T-helper 2 cell treated with Interferon-gamma antibody and Interleukin-4, amounts not matched to agents 100 ng/mL and 5 ng/mL, for 36 hours (primary cell): Measurements from ENCODE around the gene NFE2L3. TPM values are rescaled to one million over a fixed set of nuclear protein-coding genes. Genes with fewer than 3 reads are reported as not detected.
"Not testable (repeated sequence)": the region's sequence is repeated elsewhere in the genome, so short reads cannot be mapped to it uniquely, and the experiment has no call there.

Experiments used
- intact Hi-C: fragments of 100-400 bp; cut with micrococcal nuclease; formaldehyde crosslinking; loops from one replicate; pipeline ENCODE4 v1.15.1; 2023
- total RNA-seq: library from RNA; stranded (reverse); gene quantifications from 2 replicates; pipeline ENCODE4 v1.2.3, GENCODE V29; 2022

Gene NFE2L3
- total RNA-seq, 1 donor from 2014 or later = 26.4 TPM

DNA sequence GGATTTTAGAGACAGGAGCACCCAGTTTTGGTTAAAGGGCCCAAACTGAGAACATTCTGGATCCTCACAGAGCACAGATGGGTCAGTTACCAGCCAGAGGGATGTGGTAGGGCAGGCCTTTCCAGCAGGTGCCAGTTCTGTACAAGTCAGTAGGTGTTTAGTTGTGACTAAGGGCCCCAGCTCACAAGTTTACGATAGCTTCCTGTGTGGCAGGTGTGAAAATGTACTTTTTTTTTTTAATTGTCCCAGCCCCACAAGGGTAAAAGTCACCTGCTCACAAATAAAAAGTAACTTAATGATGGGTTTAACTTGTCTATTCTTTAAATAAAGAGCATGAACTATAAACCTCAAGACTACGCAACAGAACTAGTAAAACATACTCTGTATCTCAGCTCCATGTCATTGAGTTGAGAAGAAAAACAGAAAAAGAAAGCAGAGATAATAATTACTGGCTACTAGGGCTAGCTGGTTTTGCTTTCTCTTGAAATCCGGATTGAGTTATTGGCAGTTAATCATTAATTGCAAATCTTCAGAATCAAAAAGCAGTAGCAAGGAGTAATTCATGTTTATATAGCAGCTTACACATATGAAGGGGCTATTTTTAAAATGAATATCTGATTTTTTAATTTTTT is 15.4 kb downstream of the NFE2L3 start:
- intact Hi-C loops = no loop called here

DNA sequence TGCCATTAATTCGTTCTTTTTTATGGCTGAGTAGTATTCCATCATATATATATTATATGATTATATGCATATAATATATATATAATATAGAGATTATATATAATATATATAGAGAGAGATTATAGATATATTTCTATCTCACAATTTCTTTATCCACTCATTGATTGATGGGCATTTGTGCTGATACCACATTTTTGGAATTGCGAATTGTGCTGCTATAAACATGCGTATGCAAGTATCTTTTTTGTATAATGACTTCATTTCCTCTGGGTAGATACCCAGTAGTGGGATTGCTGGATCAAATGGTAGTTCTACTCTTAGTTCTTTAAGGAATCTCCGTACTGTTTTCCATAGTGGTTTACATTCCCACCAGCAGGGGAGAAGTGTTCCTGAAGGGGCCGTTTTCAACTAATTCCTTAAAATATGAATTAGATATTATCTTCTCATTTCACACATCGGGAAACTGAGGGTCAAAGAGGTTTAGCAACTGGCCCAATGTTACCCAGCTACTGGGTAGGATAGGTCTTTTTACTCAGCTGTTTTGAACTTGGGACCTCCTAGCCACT is 16.5 kb downstream of the NFE2L3 start:
- intact Hi-C loops = no loop called here

DNA sequence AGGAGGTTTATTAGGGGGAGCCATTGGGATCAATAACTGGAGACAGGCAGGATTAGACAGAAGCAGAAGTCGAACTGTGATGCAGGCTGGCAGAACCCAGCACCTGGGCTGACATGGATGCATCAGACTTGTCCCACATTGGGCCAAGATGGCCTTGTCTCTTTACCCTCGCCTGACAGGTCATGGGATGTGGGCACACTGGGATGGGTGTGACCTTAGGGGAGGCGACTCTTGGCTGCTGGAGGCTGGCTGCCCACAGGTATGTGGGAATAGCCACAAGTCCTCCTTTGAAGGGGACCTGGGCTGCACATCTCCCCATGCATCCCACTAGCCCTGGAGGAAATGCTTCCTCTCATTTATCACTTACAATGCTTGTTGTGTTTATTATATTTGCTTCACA is 17.3 kb downstream of the NFE2L3 start:
- intact Hi-C loops = no loop called here

DNA sequence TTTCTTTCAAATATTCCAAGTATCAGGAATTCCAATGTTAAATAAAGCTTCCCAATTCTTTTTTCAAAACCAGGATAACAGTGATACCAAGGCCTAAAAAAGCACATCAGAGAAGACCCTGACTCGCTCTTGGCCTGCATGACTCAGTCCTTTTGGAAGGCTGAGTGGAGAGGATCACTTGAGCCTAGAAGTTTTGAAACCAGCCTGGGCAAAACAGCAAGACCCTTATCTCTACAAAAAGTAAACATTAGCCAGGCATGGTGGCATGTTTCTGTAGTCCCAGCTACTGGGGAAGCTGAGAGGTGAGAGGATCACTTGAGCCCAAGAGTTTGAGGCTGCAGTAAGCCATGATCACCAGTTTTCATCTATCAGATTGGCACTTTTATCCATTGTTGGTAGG is 18.7 kb downstream of the NFE2L3 start:
- intact Hi-C loops = no loop called here

DNA sequence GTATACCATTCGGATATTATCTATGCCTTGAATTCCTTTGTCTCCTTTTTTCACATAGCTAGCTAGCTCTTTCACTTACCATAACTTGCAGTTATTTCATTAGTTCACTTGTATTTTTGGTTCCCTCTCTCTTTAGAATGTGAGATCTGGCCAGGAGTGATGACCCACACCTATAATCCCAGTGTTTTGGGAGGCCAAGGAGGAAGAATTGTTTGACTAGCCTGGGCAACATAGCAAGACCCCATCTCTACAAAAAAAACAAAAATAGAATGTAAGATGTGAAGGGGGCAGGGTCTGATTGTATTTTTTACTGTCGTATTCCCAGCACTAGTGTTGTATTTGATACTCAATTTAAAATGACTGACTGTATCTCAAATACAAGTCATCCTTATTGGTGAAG is 19.6 kb downstream of the NFE2L3 start:
- intact Hi-C loops = no loop called here

DNA sequence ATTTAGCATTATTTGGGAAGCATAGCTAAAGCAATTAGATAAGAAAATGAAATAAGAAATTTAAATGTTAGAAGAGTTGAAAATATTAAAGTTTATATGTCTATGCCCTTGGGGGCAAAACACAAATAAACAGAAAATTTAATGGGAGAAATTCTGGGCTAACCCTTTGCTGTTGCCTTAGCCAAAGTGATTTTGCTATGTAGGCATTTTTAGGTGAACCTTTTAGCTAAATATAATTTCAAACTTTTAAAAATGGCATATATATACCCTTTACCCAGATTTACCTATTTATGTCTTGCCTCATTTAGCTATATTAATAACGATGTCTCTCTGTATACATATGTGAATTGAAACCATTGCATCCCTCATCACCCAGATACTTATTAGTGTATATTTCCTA is 20.1 kb downstream of the NFE2L3 start:
- intact Hi-C loops = no loop called here

DNA sequence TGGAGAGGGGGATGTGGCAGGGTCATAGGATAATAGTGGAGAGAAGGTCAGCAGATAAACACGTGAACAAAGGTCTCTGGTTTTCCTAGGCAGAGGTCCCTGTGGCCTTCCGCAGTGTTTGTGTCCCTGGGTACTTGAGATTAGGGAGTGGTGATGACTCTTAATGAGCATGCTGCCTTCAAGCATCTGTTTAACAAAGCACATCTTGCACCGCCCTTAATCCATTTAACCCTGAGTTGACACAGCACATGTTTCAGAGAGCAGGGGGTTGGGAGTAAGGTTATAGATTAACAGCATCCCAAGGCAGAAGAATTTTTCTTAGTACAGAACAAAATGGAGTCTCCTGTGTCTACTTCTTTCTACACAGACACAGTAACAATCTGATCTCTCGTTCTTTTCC is 23.9 kb downstream of the NFE2L3 start:
- intact Hi-C loops = not testable (repeated sequence)

DNA sequence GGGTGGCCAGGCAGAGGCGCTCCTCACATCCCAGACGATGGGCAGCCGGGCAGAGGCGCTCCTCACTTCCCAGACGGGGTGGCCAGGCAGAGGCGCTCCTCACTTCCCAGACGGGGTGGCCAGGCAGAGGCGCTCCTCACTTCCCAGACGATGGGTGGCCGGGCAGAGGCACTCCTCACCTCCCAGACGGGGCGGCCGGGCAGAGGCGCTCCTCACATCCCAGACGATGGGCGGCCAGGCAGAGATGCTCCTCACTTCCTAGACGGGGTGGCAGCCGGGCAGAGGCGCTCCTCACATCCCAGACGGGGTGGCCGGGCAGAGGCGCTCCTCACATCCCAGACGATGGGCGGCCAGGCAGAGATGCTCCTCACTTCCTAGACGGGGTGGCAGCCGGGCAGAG is 24.7 kb downstream of the NFE2L3 start:
- intact Hi-C loops = not testable (repeated sequence)

DNA sequence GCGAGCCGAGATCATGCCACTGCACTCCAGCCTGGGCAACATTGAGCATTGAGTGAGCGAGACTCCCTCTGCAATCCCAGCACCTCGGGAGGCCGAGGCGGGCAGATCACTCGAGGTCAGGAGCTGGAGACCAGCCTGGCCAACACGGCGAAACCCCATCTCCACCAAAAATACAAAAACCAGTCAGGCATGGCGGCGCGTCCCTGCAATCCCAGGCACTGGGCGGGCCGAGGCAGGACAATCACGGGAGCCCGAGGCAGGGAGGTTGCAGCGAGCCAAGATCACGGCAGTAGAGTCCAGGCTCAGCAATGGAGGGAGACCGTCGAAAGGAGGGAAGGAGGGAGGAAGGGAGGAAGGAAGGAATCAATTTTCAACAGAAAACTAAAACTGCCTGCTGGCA is 25.3 kb downstream of the NFE2L3 start:
- intact Hi-C loops = not testable (repeated sequence)

DNA sequence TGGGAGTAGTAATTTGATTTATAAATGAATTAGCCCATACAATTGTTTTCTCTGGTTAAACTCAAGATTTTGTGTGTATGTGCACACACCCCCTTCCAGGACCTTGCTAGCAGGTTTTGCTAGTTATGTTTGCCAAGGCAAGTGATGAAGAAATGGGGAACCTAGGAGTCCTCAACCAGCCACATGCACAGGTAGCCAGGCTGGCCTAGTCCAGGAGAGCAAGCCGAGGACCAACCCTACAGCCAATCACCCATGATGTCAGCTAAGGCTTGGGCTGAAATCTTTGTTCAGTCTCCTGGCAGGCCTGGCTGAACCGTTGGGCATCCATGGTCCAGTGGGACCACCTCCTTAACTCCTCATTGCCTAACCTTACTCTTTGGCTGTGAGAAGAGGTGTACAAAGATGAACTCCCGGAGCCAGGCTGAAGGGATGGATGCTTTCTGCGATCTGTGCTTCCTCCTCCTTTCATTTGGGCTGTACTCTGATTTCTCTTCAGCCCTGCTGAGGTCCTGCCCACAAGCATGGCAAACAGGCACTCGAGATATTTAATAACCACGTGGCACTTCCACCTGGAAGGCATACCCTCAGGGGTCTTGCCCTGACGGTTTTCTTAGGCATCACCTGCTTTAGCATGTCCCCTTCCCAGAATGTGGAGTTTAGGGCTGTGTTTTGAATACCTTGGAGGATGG is 26.4 kb downstream of the NFE2L3 start:
- intact Hi-C loops = no loop called here

DNA sequence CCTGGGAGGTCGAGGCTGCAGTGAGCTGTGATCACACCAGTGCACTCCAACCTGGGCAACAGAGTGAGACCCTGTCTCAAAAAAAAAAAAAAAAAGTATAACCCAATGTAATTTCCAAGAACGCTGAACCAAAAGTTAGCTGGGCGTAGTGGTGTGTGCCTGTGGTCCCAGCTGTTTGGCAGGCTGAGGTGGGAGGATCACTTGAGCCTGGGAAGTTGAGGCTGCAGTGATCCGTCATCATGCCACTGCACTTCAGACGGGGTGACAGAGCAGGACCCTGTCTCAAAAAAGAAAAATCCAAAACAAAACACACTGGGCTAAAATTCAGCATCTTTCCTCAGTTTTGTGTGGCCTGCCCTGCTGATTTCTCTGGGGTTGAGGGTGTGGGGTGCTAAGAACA is 27.4 kb downstream of the NFE2L3 start:
- intact Hi-C loops = no loop called here

DNA sequence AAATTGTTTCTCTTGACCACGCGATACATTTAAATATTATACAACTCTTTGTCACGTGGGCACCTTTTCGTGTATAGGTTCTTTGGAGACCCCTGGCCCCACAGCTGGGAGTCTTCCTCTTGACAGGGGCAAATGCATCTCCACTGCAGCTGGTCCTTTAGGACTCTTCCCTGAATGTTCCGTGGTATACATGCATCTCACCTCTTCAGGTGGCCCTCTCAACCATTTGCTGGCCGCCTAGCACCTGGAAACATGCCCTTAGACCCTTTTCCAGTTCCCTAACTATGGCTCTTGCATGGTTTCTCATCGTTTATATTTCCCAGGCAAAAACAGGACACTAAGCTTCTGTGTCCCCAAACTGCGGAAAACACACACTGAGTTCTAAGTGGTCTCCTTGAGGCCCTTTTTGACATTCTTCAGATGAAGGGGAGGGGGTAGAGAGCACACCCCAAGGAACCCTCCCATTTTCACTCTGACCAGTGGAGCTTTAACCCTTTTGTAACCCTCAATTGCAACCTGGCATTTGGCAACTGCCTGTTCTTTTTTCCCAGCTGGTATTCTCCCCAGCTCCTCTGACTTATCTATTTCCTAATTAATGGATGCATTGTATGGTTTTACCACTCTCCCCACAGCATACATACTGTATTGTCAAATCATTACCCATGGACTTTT is 28.0 kb downstream of the NFE2L3 start:
- intact Hi-C loops = no loop called here

DNA sequence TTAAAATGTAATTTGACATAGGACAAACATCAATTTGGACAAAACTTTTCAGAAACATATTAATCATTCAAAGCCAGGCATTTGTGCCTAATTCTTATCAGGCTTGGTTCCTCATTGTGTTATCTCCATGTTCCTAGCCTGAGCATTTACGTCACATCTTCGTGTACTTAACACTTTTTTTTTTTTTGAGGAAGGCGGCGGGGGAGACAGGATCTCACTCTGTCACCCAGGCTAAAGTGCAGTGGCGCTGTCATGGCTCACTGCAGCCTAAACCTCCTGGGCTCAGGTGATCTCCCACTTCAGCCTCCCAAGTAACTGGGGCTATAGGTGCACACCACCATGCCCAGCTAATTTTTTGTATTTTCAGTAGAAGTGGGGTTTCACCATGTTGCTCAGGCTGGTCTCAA is 28.8 kb downstream of the NFE2L3 start:
- intact Hi-C loops = no loop called here

DNA sequence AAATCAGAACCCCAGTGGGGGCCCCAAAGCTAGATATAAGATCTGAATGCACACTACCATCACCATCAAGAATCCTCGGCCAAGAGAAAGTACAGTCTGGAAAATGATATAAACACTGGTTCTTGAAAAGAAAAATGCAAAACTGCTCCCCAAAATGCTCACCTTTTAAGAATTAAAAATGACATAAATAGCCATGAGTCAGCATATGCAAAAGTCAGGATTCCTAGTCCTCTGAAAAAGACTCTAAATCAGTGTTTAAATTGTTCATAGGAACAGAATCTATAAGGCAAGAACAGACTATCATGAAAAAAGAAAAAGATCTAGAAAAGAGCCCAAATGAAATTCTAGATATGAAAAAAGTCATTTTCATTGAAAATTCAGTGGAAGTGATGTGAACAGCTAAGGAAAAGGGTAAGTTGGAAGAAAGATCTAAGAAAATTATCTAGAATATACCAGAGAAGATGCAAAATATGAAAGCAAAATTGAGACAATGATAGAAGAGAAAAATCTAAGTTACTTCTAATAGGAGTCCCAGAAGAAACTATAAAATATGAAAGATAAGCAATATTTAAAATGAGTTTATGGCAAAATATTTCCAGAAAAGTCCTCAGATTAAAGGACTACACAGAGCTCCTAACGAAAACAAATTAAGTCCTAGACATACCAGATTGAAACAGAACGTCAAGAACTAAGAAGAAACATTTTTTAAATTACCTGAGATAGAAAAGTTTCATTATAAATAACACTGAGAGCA is 29.7 kb downstream of the NFE2L3 start:
- intact Hi-C loops = no loop called here

DNA sequence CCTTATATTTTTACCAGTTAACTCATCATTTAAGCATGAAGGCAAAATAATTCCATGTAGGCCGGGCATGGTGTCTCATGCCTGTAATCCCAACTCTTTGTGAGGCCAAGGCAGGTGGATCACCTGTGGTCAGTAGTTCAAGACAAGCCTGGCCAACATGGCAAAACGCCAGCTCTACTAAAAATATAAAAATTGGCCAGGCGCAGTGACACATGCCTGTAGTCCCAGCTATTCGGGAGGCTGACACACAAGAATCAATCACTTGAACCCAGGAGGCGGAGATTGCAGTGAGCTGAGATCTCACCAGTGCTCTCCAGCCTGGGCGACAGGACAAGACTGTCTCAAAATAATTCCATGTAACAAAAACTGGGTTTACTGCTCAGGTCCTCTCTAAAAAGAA is 30.3 kb downstream of the NFE2L3 start:
- intact Hi-C loops = no loop called here

DNA sequence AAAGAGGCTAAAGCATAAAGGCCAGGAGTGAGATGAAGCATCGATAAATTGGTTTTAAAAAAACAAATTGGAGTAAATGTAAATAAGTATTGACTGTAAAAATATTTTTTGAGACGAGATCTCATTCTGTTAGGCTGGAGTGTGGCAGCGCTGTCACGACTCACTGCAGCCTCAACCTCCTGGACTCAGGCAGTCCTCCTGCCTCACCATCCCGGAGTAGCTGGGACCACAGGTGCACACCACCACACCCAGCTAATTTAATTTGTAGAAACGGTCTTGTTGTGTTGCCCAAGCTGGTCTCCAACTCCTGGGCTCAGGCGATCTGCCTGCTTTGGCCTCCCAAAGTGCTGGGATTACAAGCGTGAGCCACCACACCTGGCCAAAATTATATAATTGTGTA is 30.7 kb downstream of the NFE2L3 start:
- intact Hi-C loops = no loop called here

DNA sequence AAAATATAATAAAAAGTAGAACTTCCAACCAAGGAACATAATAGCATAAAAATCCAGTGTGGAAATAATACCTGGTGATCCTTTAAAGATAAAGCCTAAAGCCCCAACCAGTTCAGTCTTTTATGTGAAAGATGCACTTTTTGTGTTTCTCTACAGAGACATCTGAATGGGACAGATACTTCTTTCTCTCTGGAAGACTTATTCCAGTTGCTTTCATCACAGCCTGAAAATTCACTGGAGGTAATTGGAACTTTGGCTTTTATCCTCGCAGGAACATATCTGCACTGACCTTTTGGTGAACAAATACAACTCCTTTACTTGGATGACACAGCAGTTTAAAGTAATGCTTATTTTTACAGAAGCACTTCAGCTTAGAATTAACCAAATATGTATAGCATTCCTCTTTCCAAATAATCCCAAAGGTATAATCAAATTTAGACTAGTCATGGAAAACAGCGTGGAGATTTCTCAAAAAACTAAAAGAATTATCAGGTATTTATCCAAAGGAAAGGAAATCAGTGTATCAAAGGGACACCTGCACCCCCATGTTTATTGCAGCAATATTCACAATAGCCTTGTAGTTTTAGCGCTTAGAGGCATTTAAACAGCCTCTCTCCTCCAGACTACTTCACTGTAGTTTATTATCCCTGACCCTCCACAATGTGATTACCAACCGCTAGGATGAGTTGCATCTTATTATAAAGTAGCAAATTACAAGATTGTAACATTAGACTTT is 31.7 kb downstream of the NFE2L3 start:
- intact Hi-C loops = no loop called here

DNA sequence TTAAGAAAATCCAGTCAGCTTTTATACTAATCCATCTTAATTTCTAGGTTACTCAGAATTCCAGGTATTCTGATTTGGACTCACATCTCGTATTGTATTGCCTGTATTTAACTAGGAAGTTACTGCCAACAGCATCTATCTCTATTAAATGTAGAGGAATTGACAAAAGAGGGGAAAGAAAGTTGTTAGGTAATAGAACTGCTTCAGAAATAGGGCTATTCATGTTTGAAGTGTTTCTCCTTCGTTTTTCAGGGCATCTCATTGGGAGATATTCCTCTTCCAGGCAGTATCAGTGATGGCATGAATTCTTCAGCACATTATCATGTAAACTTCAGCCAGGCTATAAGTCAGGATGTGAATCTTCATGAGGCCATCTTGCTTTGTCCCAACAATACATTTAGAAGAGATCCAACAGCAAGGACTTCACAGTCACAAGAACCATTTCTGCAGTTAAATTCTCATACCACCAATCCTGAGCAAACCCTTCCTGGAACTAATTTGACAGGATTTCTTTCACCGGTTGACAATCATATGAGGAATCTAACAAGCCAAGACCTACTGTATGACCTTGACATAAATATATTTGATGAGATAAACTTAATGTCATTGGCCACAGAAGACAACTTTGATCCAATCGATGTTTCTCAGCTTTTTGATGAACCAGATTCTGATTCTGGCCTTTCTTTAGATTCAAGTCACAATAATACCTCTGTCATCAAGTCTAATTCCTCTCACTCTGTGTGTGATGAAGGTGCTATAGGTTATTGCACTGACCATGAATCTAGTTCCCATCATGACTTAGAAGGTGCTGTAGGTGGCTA is 32.5 kb downstream of the NFE2L3 start:
- intact Hi-C loops = not testable (repeated sequence)

DNA sequence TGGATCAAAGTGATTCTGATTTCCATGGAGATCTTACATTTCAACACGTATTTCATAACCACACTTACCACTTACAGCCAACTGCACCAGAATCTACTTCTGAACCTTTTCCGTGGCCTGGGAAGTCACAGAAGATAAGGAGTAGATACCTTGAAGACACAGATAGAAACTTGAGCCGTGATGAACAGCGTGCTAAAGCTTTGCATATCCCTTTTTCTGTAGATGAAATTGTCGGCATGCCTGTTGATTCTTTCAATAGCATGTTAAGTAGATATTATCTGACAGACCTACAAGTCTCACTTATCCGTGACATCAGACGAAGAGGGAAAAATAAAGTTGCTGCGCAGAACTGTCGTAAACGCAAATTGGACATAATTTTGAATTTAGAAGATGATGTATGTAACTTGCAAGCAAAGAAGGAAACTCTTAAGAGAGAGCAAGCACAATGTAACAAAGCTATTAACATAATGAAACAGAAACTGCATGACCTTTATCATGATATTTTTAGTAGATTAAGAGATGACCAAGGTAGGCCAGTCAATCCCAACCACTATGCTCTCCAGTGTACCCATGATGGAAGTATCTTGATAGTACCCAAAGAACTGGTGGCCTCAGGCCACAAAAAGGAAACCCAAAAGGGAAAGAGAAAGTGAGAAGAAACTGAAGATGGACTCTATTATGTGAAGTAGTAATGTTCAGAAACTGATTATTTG is 33.3 kb downstream of the NFE2L3 start:
- intact Hi-C loops = no loop called here

DNA sequence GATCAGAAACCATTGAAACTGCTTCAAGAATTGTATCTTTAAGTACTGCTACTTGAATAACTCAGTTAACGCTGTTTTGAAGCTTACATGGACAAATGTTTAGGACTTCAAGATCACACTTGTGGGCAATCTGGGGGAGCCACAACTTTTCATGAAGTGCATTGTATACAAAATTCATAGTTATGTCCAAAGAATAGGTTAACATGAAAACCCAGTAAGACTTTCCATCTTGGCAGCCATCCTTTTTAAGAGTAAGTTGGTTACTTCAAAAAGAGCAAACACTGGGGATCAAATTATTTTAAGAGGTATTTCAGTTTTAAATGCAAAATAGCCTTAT is 33.8 kb downstream of the NFE2L3 start:
- intact Hi-C loops = loop anchor here (2.0 kb wide), 1 partner anchor 95 kb away; no protein-coding TSS in a partner anchor
